Measurements from ENCODE around the gene LEKR1.

The LEKR1 gene

DNA sequence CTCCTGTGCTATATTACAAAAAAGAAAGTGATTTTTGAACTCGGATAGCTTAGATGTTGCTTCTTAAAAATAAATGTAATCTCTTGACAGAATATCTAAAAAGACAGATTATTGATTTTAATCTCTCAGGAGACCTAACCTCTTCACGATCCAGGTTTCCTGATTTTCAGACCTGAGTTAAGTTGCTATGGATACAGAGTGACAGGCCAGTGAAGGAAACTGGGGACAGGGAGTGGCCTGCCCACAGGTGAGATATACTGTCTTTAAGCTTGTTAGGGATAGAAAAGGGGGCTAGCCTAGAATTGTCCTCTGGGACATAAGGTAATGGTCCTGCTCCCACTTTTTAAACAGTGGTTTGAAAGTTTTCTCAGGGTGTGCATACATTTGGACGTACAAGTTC, 260.6 kb downstream of the LEKR1 start:
- H3K4me1 ChIP-seq (ENCODE audit: control insufficient read depth, insufficient read depth, low read length): peaks cover 3% of the 10 kb centered on the region; the same call in 1 of the 2 replicates
- H3K36me3 ChIP-seq (ENCODE audit: control insufficient read depth in 2 of 2, insufficient read depth in 1 of 2, low read length in 2 of 2): no peaks in the 10 kb centered on the region
- ChIA-PET CTCF (interaction anchor here (0.9 to 3.7 kb wide), 5 partner anchors 51 to 1076 kb away, joined by 3 to 11 read pairs (median 4); partner anchors contain the start of gene TIPARP), POLR2A (no interaction called here)
- H3K27ac ChIP-seq (ENCODE audit: extremely low read depth, low read depth, low read length): no peak overlapping the region
- TF ChIP-seq SCRT1 (tag by site-specific recombination; IDR thresholded peaks at IDR 0.05; ENCODE audit: borderline replicate concordance): no peak
- TF ChIP-seq, protein P1, sequence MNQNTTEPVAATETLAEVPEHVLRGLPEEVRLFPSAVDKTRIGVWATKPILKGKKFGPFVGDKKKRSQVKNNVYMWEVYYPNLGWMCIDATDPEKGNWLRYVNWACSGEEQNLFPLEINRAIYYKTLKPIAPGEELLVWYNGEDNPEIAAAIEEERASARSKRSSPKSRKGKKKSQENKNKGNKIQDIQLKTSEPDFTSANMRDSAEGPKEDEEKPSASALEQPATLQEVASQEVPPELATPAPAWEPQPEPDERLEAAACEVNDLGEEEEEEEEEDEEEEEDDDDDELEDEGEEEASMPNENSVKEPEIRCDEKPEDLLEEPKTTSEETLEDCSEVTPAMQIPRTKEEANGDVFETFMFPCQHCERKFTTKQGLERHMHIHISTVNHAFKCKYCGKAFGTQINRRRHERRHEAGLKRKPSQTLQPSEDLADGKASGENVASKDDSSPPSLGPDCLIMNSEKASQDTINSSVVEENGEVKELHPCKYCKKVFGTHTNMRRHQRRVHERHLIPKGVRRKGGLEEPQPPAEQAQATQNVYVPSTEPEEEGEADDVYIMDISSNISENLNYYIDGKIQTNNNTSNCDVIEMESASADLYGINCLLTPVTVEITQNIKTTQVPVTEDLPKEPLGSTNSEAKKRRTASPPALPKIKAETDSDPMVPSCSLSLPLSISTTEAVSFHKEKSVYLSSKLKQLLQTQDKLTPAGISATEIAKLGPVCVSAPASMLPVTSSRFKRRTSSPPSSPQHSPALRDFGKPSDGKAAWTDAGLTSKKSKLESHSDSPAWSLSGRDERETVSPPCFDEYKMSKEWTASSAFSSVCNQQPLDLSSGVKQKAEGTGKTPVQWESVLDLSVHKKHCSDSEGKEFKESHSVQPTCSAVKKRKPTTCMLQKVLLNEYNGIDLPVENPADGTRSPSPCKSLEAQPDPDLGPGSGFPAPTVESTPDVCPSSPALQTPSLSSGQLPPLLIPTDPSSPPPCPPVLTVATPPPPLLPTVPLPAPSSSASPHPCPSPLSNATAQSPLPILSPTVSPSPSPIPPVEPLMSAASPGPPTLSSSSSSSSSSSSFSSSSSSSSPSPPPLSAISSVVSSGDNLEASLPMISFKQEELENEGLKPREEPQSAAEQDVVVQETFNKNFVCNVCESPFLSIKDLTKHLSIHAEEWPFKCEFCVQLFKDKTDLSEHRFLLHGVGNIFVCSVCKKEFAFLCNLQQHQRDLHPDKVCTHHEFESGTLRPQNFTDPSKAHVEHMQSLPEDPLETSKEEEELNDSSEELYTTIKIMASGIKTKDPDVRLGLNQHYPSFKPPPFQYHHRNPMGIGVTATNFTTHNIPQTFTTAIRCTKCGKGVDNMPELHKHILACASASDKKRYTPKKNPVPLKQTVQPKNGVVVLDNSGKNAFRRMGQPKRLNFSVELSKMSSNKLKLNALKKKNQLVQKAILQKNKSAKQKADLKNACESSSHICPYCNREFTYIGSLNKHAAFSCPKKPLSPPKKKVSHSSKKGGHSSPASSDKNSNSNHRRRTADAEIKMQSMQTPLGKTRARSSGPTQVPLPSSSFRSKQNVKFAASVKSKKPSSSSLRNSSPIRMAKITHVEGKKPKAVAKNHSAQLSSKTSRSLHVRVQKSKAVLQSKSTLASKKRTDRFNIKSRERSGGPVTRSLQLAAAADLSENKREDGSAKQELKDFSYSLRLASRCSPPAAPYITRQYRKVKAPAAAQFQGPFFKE (tag by site-specific recombination; IDR thresholded peaks at IDR 0.05; ENCODE audit: borderline replicate concordance): no peak
- TF ChIP-seq ZNF707 (tag by site-specific recombination; IDR thresholded peaks at IDR 0.05): no peak
- no peak for TF ChIP-seq ZNF202 (tag by site-specific recombination; IDR thresholded peaks at IDR 0.05; ENCODE audit: borderline replicate concordance)
- TF ChIP-seq ZSCAN30 (tag by site-specific recombination; IDR thresholded peaks at IDR 0.05): no peak
- no peak for TF ChIP-seq ZNF654 (tag by site-specific recombination; IDR thresholded peaks at IDR 0.05; ENCODE audit: low read depth)
- TF ChIP-seq ZNF10 (tag by site-specific recombination; IDR thresholded peaks at IDR 0.05): no peak
- TF ChIP-seq ZXDB (tag by site-specific recombination; IDR thresholded peaks at IDR 0.05): no peak
- no peak for TF ChIP-seq ZNF140 (tag by site-specific recombination; IDR thresholded peaks at IDR 0.05)
- TF ChIP-seq, protein P2, sequence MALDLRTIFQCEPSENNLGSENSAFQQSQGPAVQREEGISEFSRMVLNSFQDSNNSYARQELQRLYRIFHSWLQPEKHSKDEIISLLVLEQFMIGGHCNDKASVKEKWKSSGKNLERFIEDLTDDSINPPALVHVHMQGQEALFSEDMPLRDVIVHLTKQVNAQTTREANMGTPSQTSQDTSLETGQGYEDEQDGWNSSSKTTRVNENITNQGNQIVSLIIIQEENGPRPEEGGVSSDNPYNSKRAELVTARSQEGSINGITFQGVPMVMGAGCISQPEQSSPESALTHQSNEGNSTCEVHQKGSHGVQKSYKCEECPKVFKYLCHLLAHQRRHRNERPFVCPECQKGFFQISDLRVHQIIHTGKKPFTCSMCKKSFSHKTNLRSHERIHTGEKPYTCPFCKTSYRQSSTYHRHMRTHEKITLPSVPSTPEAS (tag by site-specific recombination; IDR thresholded peaks at IDR 0.05): no peak
- no peak for TF ChIP-seq ZNF560 (tag by site-specific recombination; IDR thresholded peaks at IDR 0.05; ENCODE audit: borderline replicate concordance)
- no peak for TF ChIP-seq ZNF133 (tag by site-specific recombination; IDR thresholded peaks at IDR 0.05)
- H3K4me3 ChIP-seq (ENCODE audit: low read depth, low read length): no peak overlapping the region
- H3K9me3 ChIP-seq (ENCODE audit: control insufficient read depth, insufficient read depth, low read depth, low read length): no peaks in the 10 kb centered on the region

DNA sequence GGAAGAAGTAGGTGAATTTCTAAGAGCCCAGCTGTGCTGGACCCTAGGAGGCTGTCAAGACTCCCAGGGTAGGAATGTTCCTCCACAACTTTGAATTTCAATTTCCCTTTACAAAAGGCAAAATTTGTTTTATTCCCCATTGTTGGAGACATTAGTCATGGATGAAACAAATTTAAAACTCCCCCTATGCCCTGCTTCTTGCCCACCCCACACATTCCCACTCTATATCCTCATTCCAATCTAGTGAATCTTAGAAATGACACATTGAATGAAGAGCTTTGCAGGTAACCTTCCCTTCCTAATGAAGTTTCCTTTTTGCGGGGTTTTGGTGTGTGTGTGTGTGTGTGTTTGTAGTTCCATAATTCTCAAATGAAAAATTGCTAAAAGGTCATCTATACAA, 261.2 kb downstream of the LEKR1 start:
- Histone ChIP-seq H3K9me3 (ENCODE audit: control insufficient read depth, insufficient read depth, low read depth, low read length) (no peaks in the 10 kb centered on the region), H3K4me3 (ENCODE audit: low read depth, low read length) (no peak overlapping the region), H3K36me3 (ENCODE audit: control insufficient read depth in 2 of 2, insufficient read depth in 1 of 2, low read length in 2 of 2) (no peaks in the 10 kb centered on the region), H3K4me1 (ENCODE audit: control insufficient read depth, insufficient read depth, low read length) (peaks cover 3% of the 10 kb centered on the region; the same call in 1 of the 2 replicates), H3K27ac (ENCODE audit: extremely low read depth, low read depth, low read length) (no peak overlapping the region)
- ChIA-PET CTCF (interaction anchor here (0.6 to 3.7 kb wide), 5 partner anchors 50 to 1077 kb away, joined by 3 to 11 read pairs (median 4); partner anchors contain the start of gene TIPARP), POLR2A (no interaction called here)
- TF ChIP-seq ZNF324 (tag by site-specific recombination; IDR thresholded peaks at IDR 0.05) (no peak), ZNF184 (tag by site-specific recombination; IDR thresholded peaks at IDR 0.05) (no peak), ZNF621 (tag by site-specific recombination; IDR thresholded peaks at IDR 0.05) (no peak), ZNF416 (tag by site-specific recombination; IDR thresholded peaks at IDR 0.05) (no peak), ZNF292 (tag by site-specific recombination; IDR thresholded peaks at IDR 0.05; ENCODE audit: borderline replicate concordance, low read depth) (no peak), ZBTB21 (tag by site-specific recombination; IDR thresholded peaks at IDR 0.05) (no peak), GLI4 (tag by site-specific recombination; IDR thresholded peaks at IDR 0.05) (no peak), ZNF394 (tag by site-specific recombination; IDR thresholded peaks at IDR 0.05; ENCODE audit: borderline replicate concordance) (no peak), ZNF48 (tag by site-specific recombination; IDR thresholded peaks at IDR 0.05) (no peak), ZBTB8A (tag by site-specific recombination; IDR thresholded peaks at IDR 0.05) (no peak), ZNF114 (tag by site-specific recombination; IDR thresholded peaks at IDR 0.05) (no peak)
- TF ChIP-seq, protein P3, sequence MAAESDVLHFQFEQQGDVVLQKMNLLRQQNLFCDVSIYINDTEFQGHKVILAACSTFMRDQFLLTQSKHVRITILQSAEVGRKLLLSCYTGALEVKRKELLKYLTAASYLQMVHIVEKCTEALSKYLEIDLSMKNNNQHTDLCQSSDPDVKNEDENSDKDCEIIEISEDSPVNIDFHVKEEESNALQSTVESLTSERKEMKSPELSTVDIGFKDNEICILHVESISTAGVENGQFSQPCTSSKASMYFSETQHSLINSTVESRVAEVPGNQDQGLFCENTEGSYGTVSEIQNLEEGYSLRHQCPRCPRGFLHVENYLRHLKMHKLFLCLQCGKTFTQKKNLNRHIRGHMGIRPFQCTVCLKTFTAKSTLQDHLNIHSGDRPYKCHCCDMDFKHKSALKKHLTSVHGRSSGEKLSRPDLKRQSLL (tag by site-specific recombination; IDR thresholded peaks at IDR 0.05): no peak
- TF ChIP-seq, protein P4, sequence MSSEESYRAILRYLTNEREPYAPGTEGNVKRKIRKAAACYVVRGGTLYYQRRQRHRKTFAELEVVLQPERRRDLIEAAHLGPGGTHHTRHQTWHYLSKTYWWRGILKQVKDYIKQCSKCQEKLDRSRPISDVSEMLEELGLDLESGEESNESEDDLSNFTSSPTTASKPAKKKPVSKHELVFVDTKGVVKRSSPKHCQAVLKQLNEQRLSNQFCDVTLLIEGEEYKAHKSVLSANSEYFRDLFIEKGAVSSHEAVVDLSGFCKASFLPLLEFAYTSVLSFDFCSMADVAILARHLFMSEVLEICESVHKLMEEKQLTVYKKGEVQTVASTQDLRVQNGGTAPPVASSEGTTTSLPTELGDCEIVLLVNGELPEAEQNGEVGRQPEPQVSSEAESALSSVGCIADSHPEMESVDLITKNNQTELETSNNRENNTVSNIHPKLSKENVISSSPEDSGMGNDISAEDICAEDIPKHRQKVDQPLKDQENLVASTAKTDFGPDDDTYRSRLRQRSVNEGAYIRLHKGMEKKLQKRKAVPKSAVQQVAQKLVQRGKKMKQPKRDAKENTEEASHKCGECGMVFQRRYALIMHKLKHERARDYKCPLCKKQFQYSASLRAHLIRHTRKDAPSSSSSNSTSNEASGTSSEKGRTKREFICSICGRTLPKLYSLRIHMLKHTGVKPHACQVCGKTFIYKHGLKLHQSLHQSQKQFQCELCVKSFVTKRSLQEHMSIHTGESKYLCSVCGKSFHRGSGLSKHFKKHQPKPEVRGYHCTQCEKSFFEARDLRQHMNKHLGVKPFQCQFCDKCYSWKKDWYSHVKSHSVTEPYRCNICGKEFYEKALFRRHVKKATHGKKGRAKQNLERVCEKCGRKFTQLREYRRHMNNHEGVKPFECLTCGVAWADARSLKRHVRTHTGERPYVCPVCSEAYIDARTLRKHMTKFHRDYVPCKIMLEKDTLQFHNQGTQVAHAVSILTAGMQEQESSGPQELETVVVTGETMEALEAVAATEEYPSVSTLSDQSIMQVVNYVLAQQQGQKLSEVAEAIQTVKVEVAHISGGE (tag by site-specific recombination; conservative IDR thresholded peaks at IDR 0.05; ENCODE audit: low read depth): no peak
